PC-9 (cell line): ENCODE measurements around the gene COX6A1.

ENCODE experiments used
- EZH2 ChIP-seq: fragments of 200-600 bp; sonication (generic); IDR thresholded peaks from 2 replicates; pipeline ENCODE4 v1.8.0; 2017; ENCODE audit warnings: antibody characterized with exemption, low read depth
- TF ChIP-seq, protein P1 (sequence below): fragments of 200-600 bp; sonication (generic); conservative IDR thresholded peaks from 2 replicates; pipeline ENCODE4 v1.6.1; 2017; ENCODE audit warnings: mixed run types, antibody characterized with exemption, mild to moderate bottlenecking, moderate library complexity

DNA sequence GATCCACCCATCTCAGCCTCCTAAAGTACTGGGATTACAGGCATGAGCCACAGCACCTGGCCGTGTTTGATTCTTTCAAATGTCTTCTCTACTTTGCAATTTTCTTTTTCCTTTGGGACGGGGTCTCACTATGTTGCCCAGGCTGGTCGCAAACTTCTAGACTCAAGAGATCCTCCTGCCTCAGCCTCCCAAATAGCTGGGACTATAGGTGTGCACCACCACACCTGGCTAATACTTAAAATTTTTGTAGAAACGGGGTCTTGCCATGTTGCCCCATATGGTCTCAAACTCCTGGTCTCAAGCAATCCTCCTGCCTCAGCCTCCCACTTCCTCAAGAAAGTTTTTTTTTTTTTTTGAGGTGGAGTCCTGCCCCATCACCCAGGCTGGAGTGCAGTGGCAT, 10.1 kb downstream of the COX6A1 start:
- TF ChIP-seq, protein P1, sequence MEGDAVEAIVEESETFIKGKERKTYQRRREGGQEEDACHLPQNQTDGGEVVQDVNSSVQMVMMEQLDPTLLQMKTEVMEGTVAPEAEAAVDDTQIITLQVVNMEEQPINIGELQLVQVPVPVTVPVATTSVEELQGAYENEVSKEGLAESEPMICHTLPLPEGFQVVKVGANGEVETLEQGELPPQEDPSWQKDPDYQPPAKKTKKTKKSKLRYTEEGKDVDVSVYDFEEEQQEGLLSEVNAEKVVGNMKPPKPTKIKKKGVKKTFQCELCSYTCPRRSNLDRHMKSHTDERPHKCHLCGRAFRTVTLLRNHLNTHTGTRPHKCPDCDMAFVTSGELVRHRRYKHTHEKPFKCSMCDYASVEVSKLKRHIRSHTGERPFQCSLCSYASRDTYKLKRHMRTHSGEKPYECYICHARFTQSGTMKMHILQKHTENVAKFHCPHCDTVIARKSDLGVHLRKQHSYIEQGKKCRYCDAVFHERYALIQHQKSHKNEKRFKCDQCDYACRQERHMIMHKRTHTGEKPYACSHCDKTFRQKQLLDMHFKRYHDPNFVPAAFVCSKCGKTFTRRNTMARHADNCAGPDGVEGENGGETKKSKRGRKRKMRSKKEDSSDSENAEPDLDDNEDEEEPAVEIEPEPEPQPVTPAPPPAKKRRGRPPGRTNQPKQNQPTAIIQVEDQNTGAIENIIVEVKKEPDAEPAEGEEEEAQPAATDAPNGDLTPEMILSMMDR = no peak
- no peak for TF ChIP-seq EZH2
